Stimulated activated naive B cell treated with anti-CD40 and anti-IgM and Interleukin-4, amounts not matched to agents 10 μg/mL and 1 μg/mL and 100 μg/mL, for 72 hours (primary cell): Measurements from ENCODE around the gene CFP.

Experiments
- ATAC-seq, 2 donors: fragments of 150-1000 bp; cut with Tn5 transposase; replicated peaks; 2 replicates each; pipeline ENCODE4 v1.10.0; 2021; ENCODE audit warnings: moderate library complexity in 1 of 2
- DNase-seq: peaks from one replicate; pipeline ENCODE4 v3.0.0; 2021
- H3K27ac Mint-ChIP-seq: one replicate; pipeline ENCODE4 v1.8.0; 2022; ENCODE audit warnings: mild to moderate bottlenecking, mixed read lengths
- H3K27me3 Mint-ChIP-seq, 2 donors: one replicate each; pipeline ENCODE4 v1.8.0; 2022; ENCODE audit warnings: mixed read lengths in 2 of 2
- H3K36me3 Mint-ChIP-seq, 2 donors: one replicate each; pipeline ENCODE4 v1.8.0; 2022; ENCODE audit warnings: mixed read lengths in 2 of 2, mild to moderate bottlenecking in 1 of 2
- H3K4me1 Mint-ChIP-seq, 2 donors: one replicate each; pipeline ENCODE4 v1.8.0; 2022; ENCODE audit warnings: mixed read lengths in 2 of 2, mild to moderate bottlenecking in 1 of 2
- H3K4me3 Mint-ChIP-seq, 2 donors: one replicate each; pipeline ENCODE4 v1.8.0; 2022; ENCODE audit warnings: mild to moderate bottlenecking in 2 of 2, mixed read lengths in 2 of 2, moderate library complexity in 1 of 2
- H3K9me3 Mint-ChIP-seq, 2 donors: one replicate each; pipeline ENCODE4 v1.8.0; 2022; ENCODE audit warnings: mixed read lengths in 2 of 2, mild to moderate bottlenecking in 1 of 2

The CFP gene

DNA sequence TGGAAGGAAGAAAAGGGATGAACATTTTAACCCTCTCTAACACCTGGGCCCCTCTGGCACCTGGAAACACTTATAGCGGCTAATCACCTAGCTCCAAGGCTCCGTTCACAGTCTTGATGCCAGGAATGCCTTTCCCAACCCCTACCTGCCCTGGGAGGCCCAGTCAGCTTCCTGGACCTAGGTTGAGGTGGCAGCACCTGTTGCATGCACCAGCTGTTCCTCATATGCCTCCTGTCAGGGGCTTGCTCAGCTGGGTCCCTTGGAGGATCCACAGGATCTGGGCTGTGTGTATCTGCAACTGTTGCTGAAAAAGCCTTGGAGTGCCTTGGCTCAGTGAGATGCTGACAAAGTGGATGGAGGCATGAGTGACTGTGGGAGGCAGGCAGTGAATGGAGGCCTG is 4.4 kb downstream of the CFP start:
- Mint-ChIP-seq H3K4me1 (peaks cover 22 to 33% of the 10 kb centered on the region in 2 donors), H3K9me3 (no peaks in the 10 kb centered on the region), H3K27ac (no peak overlapping the region), H3K36me3 (peaks cover 19 to 23% of the 10 kb centered on the region in 2 donors), H3K4me3 (no peak overlapping the region), H3K27me3 (peaks cover 16 to 19% of the 10 kb centered on the region in 2 donors)
- ATAC-seq, result no peak
- DNase-seq, result no peak

GRCh38 chrX:47623540-47624027 is 6.1 kb downstream of the CFP start:
- DNase-seq, result no peak
- peaks cover 21 to 24% of the 10 kb centered on the region in 2 donors for H3K27me3 Mint-ChIP-seq
- no peak overlapping the region for H3K27ac Mint-ChIP-seq
- peaks cover 13 to 28% of the 10 kb centered on the region in 2 donors for H3K4me1 Mint-ChIP-seq
- peak overlapping the region; percentile 78 to 81 for H3K4me3 Mint-ChIP-seq
- H3K36me3 Mint-ChIP-seq, result peaks cover 19 to 20% of the 10 kb centered on the region in 2 donors
- peak; percentile 49 to 60 for ATAC-seq
- no peaks in the 10 kb centered on the region for H3K9me3 Mint-ChIP-seq

GRCh38 chrX:47621851-47622250 is 7.9 kb downstream of the CFP start:
- Mint-ChIP-seq H3K9me3 (no peaks in the 10 kb centered on the region), H3K4me3 (no peak overlapping the region), H3K27ac (no peak overlapping the region), H3K36me3 (peaks cover 13 to 14% of the 10 kb centered on the region in 2 donors), H3K4me1 (peaks cover 4 to 24% of the 10 kb centered on the region in 2 donors), H3K27me3 (peaks cover 34 to 37% of the 10 kb centered on the region in 2 donors)
- ATAC-seq, result no peak
- DNase-seq, result no peak

DNA sequence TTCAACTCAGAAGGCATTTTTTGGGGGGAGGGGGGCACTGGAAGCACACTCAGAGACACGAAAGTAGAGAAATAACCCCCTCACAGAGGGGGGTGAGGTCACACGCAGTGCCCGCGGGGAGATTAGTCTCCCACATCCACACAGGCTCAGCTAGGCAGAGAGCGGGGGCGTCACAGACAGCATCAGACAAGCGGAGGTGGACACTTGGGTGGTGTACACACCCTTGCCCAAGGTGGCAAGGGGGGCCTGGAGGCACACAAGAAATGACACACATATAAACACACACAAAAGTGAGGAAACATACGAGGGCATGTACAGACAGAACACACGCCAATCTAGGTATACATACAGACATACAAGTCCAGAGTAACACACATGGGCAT is 9.4 kb downstream of the CFP start:
- Mint-ChIP-seq H3K4me3 (peak overlapping the region; percentile 17 to 72), H3K9me3 (no peaks in the 10 kb centered on the region), H3K27me3 (peaks cover 34 to 37% of the 10 kb centered on the region in 2 donors), H3K36me3 (peaks cover 3 to 4% of the 10 kb centered on the region in 2 donors), H3K4me1 (peaks cover 4 to 24% of the 10 kb centered on the region in 2 donors), H3K27ac (no peak overlapping the region)
- no peak for ATAC-seq
- DNase-seq, result no peak

DNA sequence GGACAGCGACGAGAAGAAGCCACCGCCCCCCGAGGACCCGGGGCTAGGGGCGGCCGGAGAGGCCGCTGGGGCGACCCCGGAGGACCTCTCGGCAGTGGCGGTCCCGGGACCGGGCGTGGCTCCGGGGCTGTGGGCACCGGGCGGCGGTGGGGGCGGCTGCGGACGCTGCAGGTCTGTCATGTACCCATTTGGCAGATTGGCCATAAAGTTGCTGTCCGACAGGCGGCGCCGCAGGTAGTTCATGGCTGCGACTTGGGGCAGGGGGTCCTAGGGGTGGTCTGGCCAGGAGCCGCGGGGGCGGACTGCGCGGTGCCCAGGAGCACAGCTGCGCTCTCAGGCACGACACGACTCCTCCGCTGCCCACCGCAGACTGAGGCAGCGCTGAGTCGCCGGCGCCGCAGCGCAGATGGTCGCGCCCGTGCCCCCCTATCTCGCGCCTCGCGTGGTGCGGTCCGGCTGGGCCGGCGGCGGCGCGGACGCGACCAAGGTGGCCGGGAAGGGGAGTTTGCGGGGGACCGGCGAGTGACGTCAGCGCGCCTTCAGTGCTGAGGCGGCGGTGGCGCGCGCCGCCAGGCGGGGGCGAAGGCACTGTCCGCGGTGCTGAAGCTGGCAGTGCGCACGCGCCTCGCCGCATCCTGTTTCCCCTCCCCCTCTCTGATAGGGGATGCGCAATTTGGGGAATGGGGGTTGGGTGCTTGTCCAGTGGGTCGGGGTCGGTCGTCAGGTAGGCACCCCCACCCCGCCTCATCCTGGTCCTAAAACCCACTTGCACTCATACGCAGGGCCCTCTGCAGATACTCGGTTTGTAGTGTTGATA is 10.0 kb downstream of the CFP start, which contains the start of gene SYN1:
SYN1 (minus strand) TSS at position 372 of the 817 bp plus-strand sequence; CDS start at position 243, 129 bp downstream.
- Mint-ChIP-seq H3K9me3 (no peaks in the 10 kb centered on the region), H3K36me3 (no peaks in the 10 kb centered on the region), H3K27ac (no peak within 1 kb of the TSS), H3K4me3 (peak within 1 kb of the TSS; percentile 42 to 72), H3K27me3 (peaks cover 30 to 37% of the 10 kb centered on the region in 2 donors), H3K4me1 (peaks cover 4 to 24% of the 10 kb centered on the region in 2 donors)
- DNase-seq (peak; percentile 59), ATAC-seq (peak; percentile 72 to 87)

- H3K4me3 Mint-ChIP-seq, result peak overlapping the region; percentile 42 to 65
- no peak for DNase-seq
- peaks cover 4 to 21% of the 10 kb centered on the region in 2 donors for H3K4me1 Mint-ChIP-seq
- H3K27ac Mint-ChIP-seq, result no peak overlapping the region
- peaks cover 31 to 41% of the 10 kb centered on the region in 2 donors for H3K27me3 Mint-ChIP-seq
- H3K36me3 Mint-ChIP-seq, result no peaks in the 10 kb centered on the region
- H3K9me3 Mint-ChIP-seq, result no peaks in the 10 kb centered on the region
- ATAC-seq, result no peak
Observed at GRCh38 chrX:47618923-47619485, 10.7 kb downstream of the CFP start.

- Mint-ChIP-seq H3K27me3 (peaks cover 31 to 36% of the 10 kb centered on the region in 2 donors), H3K4me3 (no peak overlapping the region), H3K27ac (no peak overlapping the region), H3K4me1 (peaks cover 3 to 6% of the 10 kb centered on the region in 2 donors), H3K36me3 (no peaks in the 10 kb centered on the region), H3K9me3 (no peaks in the 10 kb centered on the region)
- DNase-seq, result no peak
- no peak for ATAC-seq
Observed at GRCh38 chrX:47614618-47615017, 15.1 kb downstream of the CFP start.

GRCh38 chrX:47613082-47613481 is 16.6 kb downstream of the CFP start:
- ATAC-seq (no peak), DNase-seq (no peak)
- Mint-ChIP-seq H3K9me3 (no peaks in the 10 kb centered on the region), H3K4me3 (no peak overlapping the region), H3K27ac (no peak overlapping the region), H3K36me3 (no peaks in the 10 kb centered on the region), H3K4me1 (peaks cover 3 to 5% of the 10 kb centered on the region in 2 donors), H3K27me3 (peaks cover 25 to 29% of the 10 kb centered on the region in 2 donors)

DNA sequence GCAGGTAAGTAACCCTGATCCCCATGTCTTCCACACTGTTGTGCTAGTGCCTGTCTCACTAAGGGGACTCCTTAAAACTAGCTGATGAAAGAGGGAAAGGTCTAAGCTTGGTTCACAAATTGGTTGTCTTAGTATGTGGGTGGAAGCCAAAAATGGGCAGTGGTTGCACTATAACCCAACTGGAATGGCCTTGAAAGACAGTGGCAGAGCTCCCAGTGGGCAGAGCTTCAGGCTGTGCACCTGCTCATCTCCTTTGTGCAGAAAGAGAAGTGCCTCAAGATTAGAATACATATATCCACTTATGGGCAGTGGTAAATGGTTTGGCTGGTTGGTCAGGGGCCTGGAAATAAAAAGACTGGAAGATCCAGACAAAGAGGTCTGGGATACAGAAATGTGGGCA is 17.3 kb downstream of the CFP start:
- Mint-ChIP-seq H3K4me3 (no peak overlapping the region), H3K27ac (no peak overlapping the region), H3K4me1 (peaks cover 4 to 9% of the 10 kb centered on the region in 2 donors), H3K36me3 (no peaks in the 10 kb centered on the region), H3K9me3 (no peaks in the 10 kb centered on the region), H3K27me3 (peaks cover 18 to 22% of the 10 kb centered on the region in 2 donors)
- no peak for DNase-seq
- no peak for ATAC-seq

GRCh38 chrX:47611926-47612325 is 17.8 kb downstream of the CFP start:
- no peaks in the 10 kb centered on the region for H3K36me3 Mint-ChIP-seq
- H3K4me3 Mint-ChIP-seq, result no peak overlapping the region
- no peaks in the 10 kb centered on the region for H3K9me3 Mint-ChIP-seq
- H3K4me1 Mint-ChIP-seq, result peaks cover 4 to 9% of the 10 kb centered on the region in 2 donors
- H3K27me3 Mint-ChIP-seq, result peaks cover 17 to 21% of the 10 kb centered on the region in 2 donors
- DNase-seq (no peak), ATAC-seq (no peak)
- no peak overlapping the region for H3K27ac Mint-ChIP-seq

DNA sequence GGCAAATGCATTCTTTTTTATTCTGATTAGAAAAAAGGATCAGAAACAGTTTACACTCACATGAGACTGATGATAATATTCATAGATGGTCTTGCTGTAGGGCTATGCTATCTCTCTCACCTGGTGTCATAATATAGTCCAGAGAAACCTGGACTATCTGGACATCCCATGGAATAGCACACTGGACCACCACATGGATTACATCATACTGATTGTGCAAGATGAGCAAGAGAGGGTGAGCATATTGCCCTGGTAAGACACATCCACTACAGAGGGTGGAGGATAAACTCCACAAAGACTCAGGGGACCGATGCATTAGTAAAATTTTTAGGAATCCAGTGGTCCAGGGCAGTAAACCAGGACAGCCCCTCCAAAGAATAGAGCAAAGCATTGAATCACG is 18.2 kb downstream of the CFP start:
- no peaks in the 10 kb centered on the region for H3K36me3 Mint-ChIP-seq
- DNase-seq (no peak), ATAC-seq (no peak)
- H3K4me3 Mint-ChIP-seq, result no peak overlapping the region
- peaks cover 17 to 21% of the 10 kb centered on the region in 2 donors for H3K27me3 Mint-ChIP-seq
- H3K27ac Mint-ChIP-seq, result no peak overlapping the region
- peaks cover 4 to 9% of the 10 kb centered on the region in 2 donors for H3K4me1 Mint-ChIP-seq
- no peaks in the 10 kb centered on the region for H3K9me3 Mint-ChIP-seq

DNA sequence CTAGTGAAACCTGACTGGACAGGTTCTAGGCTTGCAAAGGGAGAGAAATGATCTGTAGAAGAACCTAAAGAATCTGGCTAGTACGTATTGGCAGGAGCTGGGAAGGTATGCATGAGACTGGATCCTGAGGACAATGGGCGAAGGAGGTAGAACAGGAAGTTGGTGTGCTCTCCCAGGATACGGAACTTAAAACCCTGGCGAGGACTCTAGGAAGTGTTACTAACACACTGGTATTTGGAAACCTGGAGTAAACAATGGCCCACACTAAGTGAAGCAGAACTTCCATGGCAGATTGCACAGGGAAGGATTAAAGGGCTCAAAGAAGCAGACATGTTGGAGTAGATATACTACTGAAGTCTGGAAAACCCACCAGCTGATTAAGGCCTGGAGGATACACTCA is 19.2 kb downstream of the CFP start:
- Mint-ChIP-seq H3K4me1 (peaks cover 4 to 9% of the 10 kb centered on the region in 2 donors), H3K9me3 (no peaks in the 10 kb centered on the region), H3K27ac (no peak overlapping the region), H3K36me3 (no peaks in the 10 kb centered on the region), H3K4me3 (no peak overlapping the region), H3K27me3 (peaks cover 17 to 21% of the 10 kb centered on the region in 2 donors)
- DNase-seq, result no peak
- ATAC-seq, result no peak

- H3K4me3 Mint-ChIP-seq, result no peak overlapping the region
- H3K36me3 Mint-ChIP-seq, result no peaks in the 10 kb centered on the region
- peaks cover 11 to 12% of the 10 kb centered on the region in 2 donors for H3K27me3 Mint-ChIP-seq
- peaks cover 4 to 9% of the 10 kb centered on the region in 2 donors for H3K4me1 Mint-ChIP-seq
- no peak overlapping the region for H3K27ac Mint-ChIP-seq
- ATAC-seq (peak in 1 of 2 donors; percentile 25), DNase-seq (no peak)
- no peaks in the 10 kb centered on the region for H3K9me3 Mint-ChIP-seq
Observed at GRCh38 chrX:47608130-47608810, 21.5 kb downstream of the CFP start.

DNA sequence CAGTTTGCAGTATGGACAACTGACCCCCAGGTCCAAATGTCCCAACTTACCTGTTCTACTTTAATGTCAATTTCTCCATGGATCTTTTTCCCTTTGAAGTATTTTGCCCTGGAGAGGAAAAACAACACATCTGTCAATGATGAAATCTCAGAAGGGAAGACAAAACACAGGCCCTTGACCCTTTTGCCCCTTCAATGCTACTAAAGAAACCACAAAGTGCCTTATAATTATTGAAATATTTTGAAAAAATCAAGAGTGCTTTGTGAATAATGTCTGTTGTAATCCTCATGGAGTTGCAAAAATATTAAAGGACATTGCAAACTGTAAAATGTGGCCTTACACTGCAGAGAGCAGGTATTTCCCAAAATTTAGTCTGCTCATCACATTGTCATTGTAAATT is 22.6 kb downstream of the CFP start:
- Mint-ChIP-seq H3K4me3 (no peak overlapping the region), H3K36me3 (no peaks in the 10 kb centered on the region), H3K4me1 (peaks cover 4 to 9% of the 10 kb centered on the region in 2 donors), H3K9me3 (no peaks in the 10 kb centered on the region), H3K27me3 (peaks cover 8% of the 10 kb centered on the region in 2 donors), H3K27ac (no peak overlapping the region)
- no peak for DNase-seq
- no peak for ATAC-seq
